K562 (cell line): Measurements from ENCODE around the gene APOM. TPM values are rescaled to one million over a fixed set of nuclear protein-coding genes. Genes with fewer than 3 reads are reported as not detected.

Source experiments
- ETS1 ChIP-seq: conservative IDR thresholded peaks from 2 replicates; pipeline ENCODE4 v1.6.1; 2011; ENCODE audit warnings: low read depth, mild to moderate bottlenecking, low read length; ENCODE audit not compliant: control insufficient read depth
- FOSL1 ChIP-seq: fragments of 200-800 bp; sonication (Bioruptor generic); conservative IDR thresholded peaks from 2 replicates; pipeline ENCODE4 v1.6.1; 2016; ENCODE audit warnings: missing genetic modification characterization, missing compliant biosample characterization
- FOXO4 ChIP-seq: fragments of 450-650 bp; formaldehyde crosslinking; IDR thresholded peaks from 2 replicates; pipeline ENCODE4 v1.4.0; 2020; ENCODE audit warnings: mild to moderate bottlenecking, moderate library complexity
- HEY1 ChIP-seq: fragments of 250-450 bp; sonication (Bioruptor Pico); IDR thresholded peaks from 2 replicates; pipeline ENCODE4 v1.5.0; 2020; ENCODE audit warnings: mild to moderate bottlenecking, moderate library complexity, borderline replicate concordance
- HINFP ChIP-seq: fragments of 450-650 bp; conservative IDR thresholded peaks from 2 replicates; pipeline ENCODE4 v1.6.1; 2016; ENCODE audit warnings: missing genetic modification characterization, low read depth, mild to moderate bottlenecking, control low read depth, missing compliant biosample characterization
- IRF2 ChIP-seq: sonication (generic); formaldehyde crosslinking; IDR thresholded peaks from 2 replicates; pipeline ENCODE4 v1.8.1; 2022; ENCODE audit warnings: mild to moderate bottlenecking, missing genetic modification reagents
- LEF1 ChIP-seq: fragments of 450-650 bp; IDR thresholded peaks from 2 replicates; pipeline ENCODE4 v1.6.1; 2016; ENCODE audit warnings: mild to moderate bottlenecking
- MTA1 ChIP-seq: fragments of 450-650 bp; IDR thresholded peaks from 2 replicates; pipeline ENCODE4 v1.6.1; 2017; ENCODE audit warnings: borderline replicate concordance
- NR4A1 ChIP-seq, 2 experiments: fragments of 250-450 bp in 1 of 2; fragments of 450-650 bp in 1 of 2; sonication (Bioruptor Pico) in 1 of 2; IDR thresholded peaks; 2 replicates each; pipeline versions ENCODE4 v1.4.0 to v1.6.1; 2016 to 2020; ENCODE audit warnings: mild to moderate bottlenecking in 2 of 2, missing compliant biosample characterization in 1 of 2, missing genetic modification characterization in 1 of 2, moderate library complexity in 1 of 2
- PHF21A ChIP-seq: fragments of 450-650 bp; IDR thresholded peaks from 2 replicates; pipeline ENCODE4 v1.6.1; 2017; ENCODE audit warnings: low read depth, borderline replicate concordance
- SRSF1 ChIP-seq: fragments of 200-400 bp; formaldehyde crosslinking; IDR thresholded peaks from 2 replicates; pipeline ENCODE4 v1.6.1; 2017; ENCODE audit warnings: mild to moderate bottlenecking, low read depth, low read length, moderate library complexity
- STAG1 ChIP-seq: sonication (generic); formaldehyde crosslinking; IDR thresholded peaks from 2 replicates; pipeline ENCODE4 v1.5.0; 2020; ENCODE audit warnings: missing genetic modification reagents, borderline replicate concordance
- TBP ChIP-seq: optimal IDR thresholded peaks from 2 replicates; pipeline ENCODE3; 2011; ENCODE audit warnings: low read depth, low read length, improper control_type of control experiment
- TEAD4 ChIP-seq, 2 experiments: sonication (generic) in 1 of 2; formaldehyde crosslinking in 1 of 2; IDR thresholded peaks; 2 replicates each; pipeline versions ENCODE4 v1.6.1 to v1.8.0; 2012 to 2022; ENCODE audit warnings: borderline replicate concordance in 1 of 2, inconsistent platforms in 1 of 2, low read length in 1 of 2, mild to moderate bottlenecking in 1 of 2, missing genetic modification reagents in 1 of 2
- TSC22D4 ChIP-seq: fragments of 450-650 bp; IDR thresholded peaks from 2 replicates; pipeline ENCODE4 v1.6.1; 2016; ENCODE audit warnings: missing genetic modification characterization, missing biosample characterization, control low read depth
- ZBTB12 ChIP-seq: fragments of 250-450 bp; sonication (Bioruptor Pico); IDR thresholded peaks from 2 replicates; pipeline ENCODE4 v1.4.0; 2020
- ZKSCAN8 ChIP-seq: fragments of 200-800 bp; sonication (Bioruptor generic); IDR thresholded peaks from 2 replicates; pipeline ENCODE4 v1.6.1; 2016; ENCODE audit warnings: missing genetic modification characterization, missing compliant biosample characterization
- ZNF134 ChIP-seq: fragments of 250-450 bp; sonication (Bioruptor Pico); conservative IDR thresholded peaks from 2 replicates; pipeline ENCODE4 v1.4.0; 2020
- ZNF165 ChIP-seq: fragments of 250-450 bp; sonication (Bioruptor Pico); IDR thresholded peaks from 2 replicates; pipeline ENCODE4 v1.4.0; 2020; ENCODE audit warnings: borderline replicate concordance
- ZNF354B ChIP-seq: fragments of 250-450 bp; sonication (Bioruptor Pico); IDR thresholded peaks from 2 replicates; pipeline ENCODE4 v1.4.0; 2020
- ZNF644 ChIP-seq: fragments of 200-800 bp; sonication (Bioruptor generic); IDR thresholded peaks from 2 replicates; pipeline ENCODE4 v1.6.1; 2016; ENCODE audit warnings: low read depth, missing genetic modification characterization, missing compliant biosample characterization
- ZNF778 ChIP-seq: fragments of 450-650 bp; formaldehyde crosslinking; IDR thresholded peaks from 2 replicates; pipeline ENCODE4 v1.4.0; 2020; ENCODE audit warnings: mild to moderate bottlenecking, moderate library complexity
- polyA plus RNA-seq, 8 experiments: library from polyadenylated mRNA; depleted of rRNA in 4 of 8; stranded (reverse) in 5 of 8; unstranded in 3 of 8; fragments of >200 nt; fragmentation: Nextera tagmentation in 2 of 8; fragmentation: Illumina TruSeq in 1 of 8; extraction: Ambion mirVana in 2 of 8; extraction: Trizol in 1 of 8; gene quantifications; 2 replicates each; pipeline versions ENCODE4 v1.2.1 to v1.2.3, GENCODE V29; 2011 to 2014; ENCODE audit warnings: inconsistent platforms in 1 of 8, missing spikeins in 1 of 8
- total RNA-seq, 7 experiments: library from RNA; depleted of rRNA in 6 of 7; stranded (reverse); fragments of >200 nt in 6 of 7; fragmentation: Illumina TruSeq in 2 of 7; extraction: Trizol in 2 of 7; gene quantifications; 2 replicates each; pipeline versions ENCODE4 v1.2.1 to v1.2.3, GENCODE V29; 2011 to 2021; ENCODE audit warnings: low replicate concordance in 1 of 7

APOM gene
- total and polyA plus RNA-seq, 9 of the 15 experiments (the other 6 are each of a cell fraction or from before 2014, with no cell fraction given): 5.7 to 24.3 (median 10.4) TPM

- TF ChIP-seq FOXO4 (CRISPR knock-in tag) (peak; percentile 47; the same call in 1 of the 2 replicates), TSC22D4 (tag) (no peak), ZNF134 (CRISPR knock-in tag) (no peak), TBP (peak; percentile 78), PHF21A (0 out of 2 replicates have a peak, but pooled peaks have one; percentile 47), FOSL1 (peak; percentile 0), STAG1 (no peak), HINFP (tag) (no peak), IRF2 (no peak), ZNF778 (CRISPR knock-in tag) (no peak), MTA1 (no peak), LEF1 (peak; percentile 90; the same call in 1 of the 2 replicates), NR4A1 (CRISPR knock-in tag; IDR thresholded peaks at IDR 0.05) (peak; percentile 89), NR4A1 (tag; IDR thresholded peaks at IDR 0.05) (peak; percentile 59; the same call in 1 of the 2 replicates), ETS1 (peak; percentile 21; the same call in 1 of the 2 replicates), SRSF1 (no peak), ZNF644 (tag) (peak; percentile 96), ZNF165 (0 out of 2 replicates have a peak, but pooled peaks have one; percentile 42), ZNF354B (CRISPR knock-in tag) (no peak), HEY1 (CRISPR knock-in tag) (no peak; the same call in 1 of the 2 replicates), TEAD4 (IDR thresholded peaks at IDR 0.05; ENCODE audit: low read length) (peak; percentile 71), TEAD4 (CRISPR knock-in tag; IDR thresholded peaks at IDR 0.05; ENCODE audit: borderline replicate concordance) (no peak), ZKSCAN8 (no peak), ZBTB12 (CRISPR knock-in tag) (0 out of 2 replicates have a peak, but pooled peaks have one; percentile 5)
Measured at GRCh38 chr6:31652925-31653724, 2.6 kb upstream of the APOM start (continued).
